Tibial artery (tissue), 4 donors: Measurements from ENCODE around the gene NABP2.

ENCODE experiments used
- DNase-seq, 2 donors: peaks; one replicate each; pipeline ENCODE4 v3.0.0-alpha.2; 2019
- H3K27ac ChIP-seq, 2 donors: fragments of 200-600 bp; sonication (generic) in 1 of 2; 1 replicate in 1 of 2; 2 replicates in 1 of 2; pipeline ENCODE4 v1.5.1; 2018 to 2019; ENCODE audit warnings: mild to moderate bottlenecking in 1 of 2
- H3K27me3 ChIP-seq, 2 donors: fragments of 200-600 bp; sonication (generic) in 1 of 2; one replicate each; pipeline versions ENCODE4 v1.5.1 to v1.6.0; 2016 to 2019
- H3K36me3 ChIP-seq, 3 donors: fragments of 200-600 bp; sonication (generic) in 2 of 3; one replicate each; pipeline ENCODE4 v1.5.1; 2016 to 2019; ENCODE audit warnings: mild to moderate bottlenecking in 2 of 3
- H3K4me1 ChIP-seq, 4 donors: fragments of 200-600 bp; sonication (generic) in 2 of 4; 1 replicate in 3 of 4; 2 replicates in 1 of 4; pipeline ENCODE4 v1.5.1; 2016 to 2019
- H3K4me3 ChIP-seq, 2 donors: fragments of 200-600 bp; sonication (generic) in 1 of 2; 1 replicate in 1 of 2; 2 replicates in 1 of 2; pipeline ENCODE4 v1.5.1; 2018 to 2019; ENCODE audit warnings: mild to moderate bottlenecking in 2 of 2
- H3K9me3 ChIP-seq, 3 donors: fragments of 200-600 bp; sonication (generic) in 1 of 3; one replicate each; pipeline ENCODE4 v1.5.1; 2016 to 2019
- intact Hi-C: fragments of 100-400 bp; cut with DNase I; formaldehyde crosslinking; loops from one replicate; pipeline ENCODE4 v1.15.0; 2023; ENCODE audit warnings: low total_unique reads
- TF ChIP-seq, protein P1 (sequence below), 2 experiments: fragments of 200-600 bp in 1 of 2; fragments of 450-650 bp in 1 of 2; IDR thresholded peaks; one replicate each; pipeline ENCODE4 v1.5.1; 2017 to 2019; ENCODE audit warnings: antibody characterized with exemption in 2 of 2, mild to moderate bottlenecking in 1 of 2, moderate library complexity in 1 of 2

NABP2 gene

DNA sequence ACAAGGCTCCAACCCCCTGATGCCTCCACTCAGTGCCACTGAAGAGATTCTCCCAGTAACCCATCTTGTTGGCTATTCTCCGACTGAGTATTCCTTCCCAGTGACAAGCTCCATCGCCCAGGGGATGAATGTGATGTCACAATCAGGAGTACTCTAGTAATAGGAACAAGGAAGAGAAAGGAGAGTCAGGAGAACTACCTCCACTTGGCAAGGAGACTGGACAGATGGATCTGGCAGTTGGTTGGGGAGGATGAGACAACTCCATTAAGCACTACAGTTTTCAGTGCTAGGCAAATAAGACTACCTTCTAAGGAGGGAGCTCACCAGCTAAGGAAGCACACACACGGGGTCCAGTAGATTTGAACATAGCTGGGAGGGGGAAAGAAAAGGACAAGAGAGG, 7.7 kb upstream of the NABP2 start:
- Histone ChIP-seq H3K9me3 (no peaks in the 10 kb centered on the region), H3K27ac (no peak overlapping the region), H3K4me1 (peaks cover 0 to 45% (median 26%) of the 10 kb centered on the region in 4 donors), H3K36me3 (peaks cover 50 to 61% (median 60%) of the 10 kb centered on the region in 3 donors), H3K4me3 (no peak overlapping the region), H3K27me3 (no peaks in the 10 kb centered on the region)
- TF ChIP-seq, protein P1, sequence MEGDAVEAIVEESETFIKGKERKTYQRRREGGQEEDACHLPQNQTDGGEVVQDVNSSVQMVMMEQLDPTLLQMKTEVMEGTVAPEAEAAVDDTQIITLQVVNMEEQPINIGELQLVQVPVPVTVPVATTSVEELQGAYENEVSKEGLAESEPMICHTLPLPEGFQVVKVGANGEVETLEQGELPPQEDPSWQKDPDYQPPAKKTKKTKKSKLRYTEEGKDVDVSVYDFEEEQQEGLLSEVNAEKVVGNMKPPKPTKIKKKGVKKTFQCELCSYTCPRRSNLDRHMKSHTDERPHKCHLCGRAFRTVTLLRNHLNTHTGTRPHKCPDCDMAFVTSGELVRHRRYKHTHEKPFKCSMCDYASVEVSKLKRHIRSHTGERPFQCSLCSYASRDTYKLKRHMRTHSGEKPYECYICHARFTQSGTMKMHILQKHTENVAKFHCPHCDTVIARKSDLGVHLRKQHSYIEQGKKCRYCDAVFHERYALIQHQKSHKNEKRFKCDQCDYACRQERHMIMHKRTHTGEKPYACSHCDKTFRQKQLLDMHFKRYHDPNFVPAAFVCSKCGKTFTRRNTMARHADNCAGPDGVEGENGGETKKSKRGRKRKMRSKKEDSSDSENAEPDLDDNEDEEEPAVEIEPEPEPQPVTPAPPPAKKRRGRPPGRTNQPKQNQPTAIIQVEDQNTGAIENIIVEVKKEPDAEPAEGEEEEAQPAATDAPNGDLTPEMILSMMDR (IDR thresholded peaks at IDR 0.05) = no peak
- no peak for DNase-seq
- intact Hi-C loops = no loop called here

DNA sequence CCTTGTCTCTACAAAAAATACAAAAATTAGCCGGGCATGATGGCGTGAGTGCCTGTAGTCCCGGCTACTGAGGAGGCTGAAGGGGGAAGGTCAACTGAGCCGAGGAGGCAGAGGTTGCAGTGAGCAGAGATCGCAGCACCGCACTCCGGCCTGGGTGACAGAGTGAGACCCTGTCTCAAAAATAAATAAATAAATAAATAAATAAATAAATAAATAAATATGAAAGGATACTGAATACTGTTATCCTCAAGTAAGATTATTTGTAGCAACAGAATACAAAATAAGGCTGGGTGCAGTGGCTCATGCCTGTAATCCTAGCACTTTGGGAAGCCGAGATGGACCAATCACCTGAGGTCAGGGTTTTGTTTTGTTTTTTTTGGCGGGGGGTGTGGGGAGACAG, 4.3 kb upstream of the NABP2 start:
- intact Hi-C loops = no loop called here
- H3K27ac ChIP-seq = peak overlapping the region; percentile 92
- peaks cover 0 to 65% (median 39%) of the 10 kb centered on the region in 4 donors for H3K4me1 ChIP-seq
- no peaks in the 10 kb centered on the region for H3K9me3 ChIP-seq
- TF ChIP-seq, protein P1 (IDR thresholded peaks at IDR 0.05) = no peak
- H3K36me3 ChIP-seq = peaks cover 17 to 27% (median 27%) of the 10 kb centered on the region in 3 donors
- DNase-seq = no peak
- peak overlapping the region in 1 of 2 donors; percentile 84 for H3K4me3 ChIP-seq
- H3K27me3 ChIP-seq = no peaks in the 10 kb centered on the region

DNA sequence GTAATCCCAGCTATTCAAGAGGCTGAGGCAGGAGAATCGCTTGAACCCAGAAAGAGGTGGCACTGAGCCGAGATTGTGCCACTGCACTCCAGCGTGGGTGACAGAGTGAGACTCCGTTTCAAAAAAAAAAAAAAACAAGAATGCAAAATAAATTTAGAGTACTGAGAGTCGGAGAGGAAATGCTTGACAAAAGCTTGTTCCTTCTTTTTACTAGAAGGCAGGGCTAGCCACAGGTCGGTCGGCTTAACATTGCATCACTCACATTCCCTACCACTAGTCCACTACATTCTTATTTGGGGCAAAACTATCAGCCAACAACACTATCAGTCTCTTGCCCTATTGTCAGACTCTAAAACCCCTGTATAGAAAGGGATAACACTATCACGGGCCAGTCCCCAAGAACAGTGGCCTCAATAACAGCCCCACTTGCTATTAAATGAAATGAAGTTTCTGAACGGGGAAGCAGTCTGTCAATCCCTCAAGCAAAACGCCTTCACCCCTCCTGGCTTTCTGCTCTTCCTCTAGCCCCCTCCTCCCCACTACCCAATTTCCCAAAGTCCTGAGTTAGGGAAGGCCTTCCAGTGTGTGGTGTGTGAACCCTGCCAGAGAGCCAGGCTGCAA, 3.4 kb upstream of the NABP2 start:
- DNase-seq = no peak
- intact Hi-C loops = no loop called here
- peaks cover 0 to 70% (median 46%) of the 10 kb centered on the region in 4 donors for H3K4me1 ChIP-seq

DNA sequence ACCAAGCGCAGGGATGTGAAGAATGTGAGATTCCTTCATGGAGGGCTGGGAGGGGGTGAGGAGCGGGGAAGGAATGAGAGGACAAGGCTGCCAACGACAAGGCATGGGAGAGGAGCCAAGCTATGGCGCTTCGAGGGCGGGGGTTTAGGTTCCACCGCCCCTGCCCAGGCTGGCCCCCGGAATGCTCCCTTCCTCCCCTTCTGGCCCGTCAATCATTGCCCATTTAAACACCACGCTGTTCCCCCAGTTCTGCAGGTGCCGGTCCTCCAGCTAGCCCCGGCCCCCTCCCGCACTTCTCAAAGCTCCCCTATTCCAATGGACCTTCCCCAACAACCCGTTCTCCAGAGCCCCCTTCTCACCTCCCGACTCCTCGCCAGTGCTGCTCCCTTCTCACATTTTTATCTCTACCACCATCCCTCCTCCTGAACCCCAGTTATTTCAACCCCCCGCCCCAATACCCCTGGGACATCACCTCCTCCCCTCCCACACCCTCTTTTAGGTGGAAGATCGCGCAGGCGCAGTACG, 2.8 kb upstream of the NABP2 start:
- intact Hi-C loops = no loop called here
- TF ChIP-seq, protein P1 (IDR thresholded peaks at IDR 0.05) = no peak

More for the DNA sequence above, 3.4 kb upstream of the NABP2 start:
- Histone ChIP-seq H3K36me3 (peaks cover 11 to 22% (median 18%) of the 10 kb centered on the region in 3 donors), H3K27me3 (no peaks in the 10 kb centered on the region), H3K4me3 (peak overlapping the region; percentile 73 to 84), H3K9me3 (no peaks in the 10 kb centered on the region), H3K27ac (peak overlapping the region; percentile 92)
- TF ChIP-seq, protein P1 (IDR thresholded peaks at IDR 0.05) = no peak

DNA sequence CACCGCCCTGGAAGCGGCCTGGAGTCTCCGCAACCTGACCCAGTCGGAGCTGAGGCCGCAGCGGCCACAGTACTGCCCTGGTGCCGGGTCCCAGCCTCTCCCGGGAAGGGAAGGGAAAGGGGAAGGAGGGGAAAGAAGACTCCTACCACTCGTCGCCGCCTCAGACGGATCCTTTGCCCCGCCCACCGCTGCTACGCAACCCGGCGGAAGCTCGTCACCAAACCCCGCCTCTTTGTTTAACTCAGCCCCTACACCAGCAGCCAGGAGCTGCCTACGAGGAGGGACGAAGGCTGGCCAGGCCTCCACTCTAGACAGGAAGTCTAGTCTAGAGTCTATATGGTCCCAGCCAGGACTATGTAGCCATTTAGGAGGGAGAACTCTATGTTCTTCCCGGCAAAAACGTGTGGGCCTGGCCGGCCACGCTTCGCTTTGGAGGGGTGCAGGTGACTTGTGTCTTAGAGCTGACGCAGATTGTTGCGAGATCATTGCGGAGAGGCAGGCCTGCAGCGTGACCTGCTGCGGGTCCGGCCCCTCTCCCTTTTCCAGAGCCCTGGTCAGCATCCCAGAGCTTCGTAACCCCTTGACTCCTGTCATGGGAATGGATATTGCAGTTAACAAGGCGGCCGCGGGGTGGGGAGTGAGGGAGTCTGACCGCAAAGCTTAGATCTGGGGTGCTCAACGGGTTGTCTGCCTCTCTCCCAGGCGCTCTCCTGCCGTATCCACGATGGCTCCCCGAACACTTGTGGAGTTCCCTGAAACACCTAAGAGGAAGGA, 2.2 kb upstream of the NABP2 start, which contains the start of gene RNF41:
RNF41 (minus strand) TSS at position 166 of the 774 bp plus-strand sequence. CDS start 7,875 bp downstream, outside the sequence.
- intact Hi-C loops = no loop called here
- DNase-seq = peak; percentile 97 to 99
- Histone ChIP-seq H3K36me3 (peaks cover 0 to 18% (median 7%) of the 10 kb centered on the region in 3 donors), H3K9me3 (no peaks in the 10 kb centered on the region), H3K27me3 (no peaks in the 10 kb centered on the region), H3K4me3 (peak within 1 kb of the TSS; percentile 73 to 84), H3K4me1 (peaks cover 0 to 62% (median 44%) of the 10 kb centered on the region in 4 donors), H3K27ac (peak within 1 kb of the TSS; percentile 92)
- TF ChIP-seq, protein P1 (IDR thresholded peaks at IDR 0.05) = peak in 1 of 2 experiments; percentile 36

More for the DNA sequence above, 2.8 kb upstream of the NABP2 start:
- no peaks in the 10 kb centered on the region for H3K27me3 ChIP-seq
- H3K36me3 ChIP-seq = peaks cover 5 to 22% (median 12%) of the 10 kb centered on the region in 3 donors
- H3K9me3 ChIP-seq = no peaks in the 10 kb centered on the region
- H3K4me3 ChIP-seq = peak overlapping the region; percentile 73 to 84
- peak; percentile 59 to 88 for DNase-seq
- H3K27ac ChIP-seq = peak overlapping the region; percentile 92
- H3K4me1 ChIP-seq = peaks cover 0 to 67% (median 46%) of the 10 kb centered on the region in 4 donors
